ENCODE measurements around the gene HTR2A.

Gene HTR2A

DNA sequence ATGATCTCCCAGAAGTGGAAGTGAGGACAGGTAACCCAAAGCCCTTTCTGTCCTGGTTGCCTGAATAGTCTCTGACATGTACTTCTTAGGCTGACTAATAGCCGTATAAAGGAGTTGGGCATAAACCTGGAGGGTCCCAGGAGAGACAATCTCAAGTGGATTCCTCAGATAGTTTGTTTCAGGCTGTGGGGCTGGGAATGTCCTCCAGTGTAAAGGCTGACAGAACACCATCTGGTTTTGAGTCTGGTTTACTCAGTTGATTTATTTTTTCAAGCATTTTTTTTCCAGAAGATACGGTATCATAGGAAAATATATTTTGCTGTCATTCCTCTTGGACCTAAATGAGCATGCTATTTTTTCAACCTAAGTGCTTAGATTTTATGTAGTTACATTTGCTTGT, 15.2 kb downstream of the HTR2A start:
- H3K4me3 ChIP-seq (ENCODE audit: low read length) = no peak overlapping the region
- no peak for DNase-seq (ENCODE audit: low read depth, low spot score)

DNA sequence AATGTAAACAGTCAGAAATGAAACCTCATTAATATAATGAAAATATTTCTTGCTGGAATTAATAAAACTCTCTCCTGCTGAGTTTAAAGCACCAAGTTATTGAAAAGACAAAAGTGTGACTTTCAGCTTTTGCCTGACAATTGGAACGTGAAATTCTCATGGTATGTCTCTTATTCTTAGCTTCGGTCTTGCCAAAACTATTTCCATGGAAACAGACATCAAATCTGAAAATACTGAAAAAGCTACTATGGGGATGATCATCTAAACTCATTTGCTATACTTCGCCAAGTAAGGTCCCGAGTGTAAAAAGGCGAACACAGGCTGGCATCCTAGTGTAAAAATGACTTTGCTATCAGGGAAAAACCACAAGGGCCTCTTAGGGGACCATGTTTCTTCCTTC, 22.8 kb downstream of the HTR2A start:
- no peak overlapping the region for H3K4me3 ChIP-seq (ENCODE audit: low read length)
- DNase-seq (ENCODE audit: low read depth, low spot score) = no peak

GRCh38 chr13:46871557-46871956, 25.3 kb downstream of the HTR2A start:
- no peak overlapping the region for H3K4me3 ChIP-seq (ENCODE audit: low read length)
- DNase-seq (ENCODE audit: low read depth, low spot score) = no peak

GRCh38 chr13:46868091-46868490, 28.8 kb downstream of the HTR2A start:
- DNase-seq (ENCODE audit: low read depth, low spot score) = no peak
- H3K4me3 ChIP-seq (ENCODE audit: low read length) = no peak overlapping the region

DNA sequence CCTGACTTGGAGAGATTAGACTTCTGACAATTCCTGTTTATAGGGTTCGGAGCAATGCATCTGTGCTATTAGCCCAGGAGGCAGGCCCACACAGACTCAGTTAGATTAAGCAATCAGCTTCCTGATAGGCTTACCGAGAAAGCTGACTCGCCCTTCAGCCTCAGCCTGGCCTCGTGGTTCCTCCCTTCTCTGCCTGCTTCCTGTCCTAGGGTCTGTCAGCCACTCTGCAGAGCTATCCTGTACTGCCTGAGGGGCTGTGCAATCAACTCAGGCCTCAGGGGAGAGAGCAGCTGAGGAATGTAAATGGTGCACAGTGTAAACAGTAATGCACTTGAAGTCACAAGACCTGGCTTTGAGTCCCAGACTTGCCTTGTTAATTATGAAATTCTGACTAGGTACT, 30.7 kb downstream of the HTR2A start:
- peak; percentile 6 for DNase-seq (ENCODE audit: low read depth, low spot score)
- no peak overlapping the region for H3K4me3 ChIP-seq (ENCODE audit: low read length)

- no peak overlapping the region for H3K4me3 ChIP-seq (ENCODE audit: low read length)
- DNase-seq (ENCODE audit: low read depth, low spot score) = no peak
Observed at GRCh38 chr13:46864941-46865340, 31.9 kb downstream of the HTR2A start.

DNA sequence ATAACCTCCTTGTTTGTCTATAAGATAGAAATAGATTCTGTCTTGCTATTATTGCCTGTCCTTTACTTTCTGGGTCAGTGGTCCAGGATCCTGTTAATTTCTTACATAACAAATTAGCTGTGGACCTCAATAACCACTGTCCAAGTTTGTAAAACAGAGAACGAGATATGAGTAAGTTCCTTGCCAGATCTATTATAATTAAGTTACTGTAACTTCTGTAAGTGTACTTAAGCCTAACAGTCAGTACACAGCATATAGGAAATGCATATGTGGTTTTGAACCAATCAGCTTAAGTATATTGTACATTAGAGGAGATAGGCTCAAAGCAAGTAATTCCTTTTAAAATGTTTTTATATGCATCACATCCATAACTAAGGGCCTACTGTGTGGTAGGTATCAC, 34.9 kb downstream of the HTR2A start:
- no peak overlapping the region for H3K4me3 ChIP-seq (ENCODE audit: low read length)
- DNase-seq (ENCODE audit: low read depth, low spot score) = no peak

DNA sequence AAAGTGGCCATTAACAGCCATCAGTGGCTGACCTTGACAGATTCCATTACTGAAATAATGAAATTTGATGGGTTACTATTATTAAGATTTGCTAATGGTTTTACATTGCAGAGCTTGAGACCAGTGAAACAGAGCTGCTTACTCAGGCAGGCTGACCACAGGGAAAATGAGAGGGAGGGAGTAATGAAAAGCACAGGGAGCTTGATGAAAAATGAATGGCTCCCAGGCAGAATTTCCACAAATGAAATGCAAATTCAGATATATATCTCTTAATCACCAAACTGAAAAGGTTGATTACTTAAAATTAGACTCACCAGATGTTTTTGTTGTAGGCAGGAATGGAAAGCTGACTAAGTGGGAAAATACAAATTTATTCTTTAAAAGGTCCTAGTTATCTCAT, 36.1 kb downstream of the HTR2A start:
- no peak overlapping the region for H3K4me3 ChIP-seq (ENCODE audit: low read length)
- no peak for DNase-seq (ENCODE audit: low read depth, low spot score)

GRCh38 chr13:46858776-46859175, 38.1 kb downstream of the HTR2A start:
- DNase-seq (ENCODE audit: low read depth, low spot score) = no peak

DNA sequence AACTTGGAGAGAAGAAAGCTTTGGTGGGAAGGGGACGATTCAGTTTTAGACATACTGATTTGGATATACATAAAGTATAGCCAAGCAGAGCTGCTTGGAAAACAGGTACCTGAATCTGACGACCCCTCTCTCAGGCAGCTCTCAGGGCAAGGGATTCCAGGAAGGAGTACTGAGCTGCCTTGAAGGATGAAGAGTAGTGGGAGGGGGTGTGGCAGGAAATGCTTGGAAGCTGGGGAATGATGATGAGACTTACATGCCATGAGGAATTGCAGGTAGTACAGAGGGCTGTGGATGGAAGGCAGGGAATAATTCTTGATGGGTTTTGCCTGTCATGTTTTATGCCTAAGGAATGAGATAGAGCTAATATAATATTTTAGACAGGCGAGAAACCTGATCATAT, 38.7 kb downstream of the HTR2A start:
- no peak overlapping the region for H3K4me3 ChIP-seq (ENCODE audit: low read length)

More at GRCh38 chr13:46858776-46859175, 38.1 kb downstream of the HTR2A start:
- no peak overlapping the region for H3K4me3 ChIP-seq (ENCODE audit: low read length)

GRCh38 chr13:46855664-46856063, 41.2 kb downstream of the HTR2A start:
- H3K4me3 ChIP-seq (ENCODE audit: low read length) = no peak overlapping the region
- DNase-seq (ENCODE audit: low read depth, low spot score) = no peak

More for the DNA sequence above, 38.7 kb downstream of the HTR2A start:
- DNase-seq (ENCODE audit: low read depth, low spot score) = no peak

- H3K4me3 ChIP-seq (ENCODE audit: low read length) = no peak overlapping the region
- no peak for DNase-seq (ENCODE audit: low read depth, low spot score)
Observed at GRCh38 chr13:46855166-46855565, 41.7 kb downstream of the HTR2A start.

- DNase-seq (ENCODE audit: low read depth, low spot score) = no peak
- H3K4me3 ChIP-seq (ENCODE audit: low read length) = no peak overlapping the region
Observed at GRCh38 chr13:46852168-46852567, 44.7 kb downstream of the HTR2A start.

- no peak overlapping the region for H3K4me3 ChIP-seq (ENCODE audit: low read length)
- no peak for DNase-seq (ENCODE audit: low read depth, low spot score)
Observed at GRCh38 chr13:46850214-46850613, 46.6 kb downstream of the HTR2A start.

DNA sequence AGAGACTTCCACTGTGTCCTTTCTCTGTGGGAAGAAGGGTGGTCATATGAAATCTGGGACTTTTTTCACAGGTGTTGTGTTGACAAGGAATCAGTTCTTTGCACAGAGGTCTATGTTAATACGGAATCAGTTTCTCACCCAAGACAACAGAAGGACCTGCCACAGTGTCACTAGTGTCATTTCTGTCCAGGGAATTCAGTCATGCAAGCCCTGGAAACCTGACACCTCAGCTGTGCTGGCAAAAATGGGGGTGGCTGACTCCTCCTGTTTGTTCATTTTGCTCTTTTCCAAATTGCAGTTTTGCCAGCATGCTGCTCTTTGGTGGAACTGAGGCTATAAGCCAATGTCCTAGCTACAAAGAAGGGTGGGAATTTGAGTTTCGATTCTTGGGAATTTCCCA, 50.1 kb downstream of the HTR2A start:
- H3K4me3 ChIP-seq (ENCODE audit: low read length) = no peak overlapping the region
- DNase-seq (ENCODE audit: low read depth, low spot score) = no peak

- no peak overlapping the region for H3K4me3 ChIP-seq (ENCODE audit: low read length)
- DNase-seq (ENCODE audit: low read depth, low spot score) = no peak
Observed at GRCh38 chr13:46845146-46845545, 51.7 kb downstream of the HTR2A start.

- H3K4me3 ChIP-seq (ENCODE audit: low read length) = no peak overlapping the region
- DNase-seq (ENCODE audit: low read depth, low spot score) = no peak
Observed at GRCh38 chr13:46844431-46844830, 52.4 kb downstream of the HTR2A start.

DNA sequence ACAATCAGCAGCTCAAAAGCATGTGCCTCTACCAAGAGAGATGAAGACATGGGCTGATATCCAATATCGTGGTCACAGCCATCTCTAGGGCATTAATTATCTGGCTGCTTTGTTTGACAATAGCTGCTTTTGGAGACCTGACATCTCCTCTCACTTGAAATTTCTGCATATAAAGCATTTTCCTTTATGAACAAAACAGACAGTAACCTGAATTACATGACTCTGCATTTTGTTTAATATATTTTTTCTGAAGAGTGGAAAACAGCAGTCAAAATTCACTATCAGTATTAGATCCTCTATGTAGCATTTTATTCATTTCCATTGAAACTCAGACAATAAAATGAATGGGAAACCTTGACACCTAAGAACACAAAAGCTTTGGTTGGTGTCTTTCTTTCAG, 57.5 kb downstream of the HTR2A start:
- DNase-seq (ENCODE audit: low read depth, low spot score) = no peak
- no peak overlapping the region for H3K4me3 ChIP-seq (ENCODE audit: low read length)

DNA sequence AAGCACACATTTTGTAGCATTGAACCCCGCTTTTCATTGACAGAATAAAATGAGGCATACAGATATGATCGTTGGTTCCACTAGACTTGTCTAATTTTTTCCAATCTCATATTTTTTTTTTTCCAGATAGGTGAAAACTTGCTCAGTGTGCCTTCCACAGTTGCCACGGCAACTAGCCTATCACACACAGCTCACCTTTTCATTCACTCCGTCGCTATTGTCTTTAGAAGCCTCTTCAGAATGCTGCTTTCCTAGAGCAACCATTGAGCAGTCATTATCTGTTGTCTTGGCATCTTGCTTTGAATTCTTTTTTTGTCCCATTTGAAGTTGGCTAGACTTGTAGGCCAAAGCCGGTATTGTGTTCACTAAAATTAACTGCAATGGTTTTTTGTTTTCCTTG, 62.2 kb downstream of the HTR2A start:
- no peak for DNase-seq (ENCODE audit: low read depth, low spot score)
- no peak overlapping the region for H3K4me3 ChIP-seq (ENCODE audit: low read length)

GRCh38 chr13:46831588-46832194, 65.2 kb downstream of the HTR2A start:
- H3K4me3 ChIP-seq (ENCODE audit: low read length) = no peak overlapping the region
- DNase-seq (ENCODE audit: low read depth, low spot score) = peak; percentile 49

GRCh38 chr13:46830405-46831005, 66.3 kb downstream of the HTR2A start:
- no peak overlapping the region for H3K4me3 ChIP-seq (ENCODE audit: low read length)
- no peak for DNase-seq (ENCODE audit: low read depth, low spot score)

Measured in Jurkat, Clone E6-1 (cell line).